Neuronal stem cell (in vitro differentiated cells): ENCODE data around the gene PTP4A2.

Experiments
- DNase-seq: peaks from one replicate; pipeline ENCODE4 v3.0.0-alpha.2; 2013; ENCODE audit warnings: low spot score
- H2AFZ ChIP-seq: one replicate; pipeline ENCODE4 v1.6.1; 2013; ENCODE audit warnings: mild to moderate bottlenecking, low read length, inconsistent platforms
- H2AK5ac ChIP-seq: 2 replicates; pipeline ENCODE4 v1.6.1; 2013; ENCODE audit warnings: low read depth, mild to moderate bottlenecking, inconsistent platforms, low read length, moderate library complexity, mixed read lengths
- H2BK120ac ChIP-seq: 2 replicates; pipeline ENCODE4 v1.6.1; 2013; ENCODE audit warnings: low read depth, mild to moderate bottlenecking, inconsistent platforms, low read length, moderate library complexity, mixed read lengths
- H2BK12ac ChIP-seq: one replicate; pipeline ENCODE4 v1.6.1; 2013; ENCODE audit warnings: low read length, inconsistent platforms
- H2BK15ac ChIP-seq: 2 replicates; pipeline ENCODE4 v1.6.1; 2013; ENCODE audit warnings: mild to moderate bottlenecking, low read length, inconsistent platforms, mixed read lengths
- H2BK5ac ChIP-seq: one replicate; pipeline ENCODE4 v1.6.1; 2013; ENCODE audit warnings: inconsistent platforms, mild to moderate bottlenecking, low read length, moderate library complexity
- H3K14ac ChIP-seq: one replicate; pipeline ENCODE4 v1.6.1; 2013; ENCODE audit warnings: low read length, inconsistent platforms
- H3K18ac ChIP-seq: 2 replicates; pipeline ENCODE4 v1.6.1; 2013; ENCODE audit warnings: low read length, inconsistent platforms
- H3K23ac ChIP-seq: 2 replicates; pipeline ENCODE4 v1.6.1; 2013; ENCODE audit warnings: low read depth, mild to moderate bottlenecking, mixed read lengths, low read length, inconsistent platforms; ENCODE audit not compliant: poor library complexity
- H3K27ac ChIP-seq: replicated peaks from 3 replicates; pipeline ENCODE4 v1.5.1; 2013; ENCODE audit warnings: low read length, inconsistent platforms
- H3K27me3 ChIP-seq, 3 experiments: 2 replicates each; pipeline ENCODE4 v1.6.1; 2013; ENCODE audit warnings: low read length in 3 of 3, mild to moderate bottlenecking in 2 of 3, inconsistent platforms in 1 of 3, low read depth in 1 of 3, mixed read lengths in 1 of 3, moderate library complexity in 1 of 3; ENCODE audit not compliant: control insufficient read depth in 3 of 3, insufficient read depth in 3 of 3
- H3K36me3 ChIP-seq, 2 donors: replicated peaks in 1 of 2; 2 replicates each; pipeline ENCODE4 v1.6.1; 2013; ENCODE audit warnings: low read length in 2 of 2; ENCODE audit not compliant: control insufficient read depth in 2 of 2, insufficient read depth in 2 of 2
- H3K4ac ChIP-seq: 2 replicates; pipeline ENCODE4 v1.6.1; 2013; ENCODE audit warnings: inconsistent platforms, mild to moderate bottlenecking, low read length, moderate library complexity
- H3K4me1 ChIP-seq, 2 donors: 1 replicate in 1 of 2; 2 replicates in 1 of 2; pipeline ENCODE4 v1.6.1; 2013; ENCODE audit warnings: low read length in 2 of 2, low read depth in 1 of 2; ENCODE audit not compliant: control insufficient read depth in 2 of 2, insufficient read depth in 1 of 2
- H3K4me2 ChIP-seq: one replicate; pipeline ENCODE4 v1.6.1; 2013; ENCODE audit warnings: mild to moderate bottlenecking, low read length, inconsistent platforms; ENCODE audit not compliant: insufficient read depth, poor library complexity, severe bottlenecking
- H3K4me3 ChIP-seq, 2 donors: 2 replicates each; pipeline ENCODE4 v1.5.1; 2013; ENCODE audit warnings: low read length in 2 of 2, mild to moderate bottlenecking in 2 of 2, inconsistent platforms in 1 of 2, moderate library complexity in 1 of 2
- H3K79me1 ChIP-seq: one replicate; pipeline ENCODE4 v1.6.1; 2013; ENCODE audit warnings: low read depth, mild to moderate bottlenecking, inconsistent platforms, low read length, moderate library complexity
- H3K9ac ChIP-seq: one replicate; pipeline ENCODE4 v1.6.1; 2013; ENCODE audit warnings: mild to moderate bottlenecking, low read depth, low read length, inconsistent platforms; ENCODE audit not compliant: poor library complexity
- H3K9me3 ChIP-seq, 2 donors: replicated peaks in 1 of 2; 2 replicates each; pipeline versions ENCODE3 to v1.6.1; 2013; ENCODE audit warnings: low read length in 2 of 2, mild to moderate bottlenecking in 2 of 2, inconsistent platforms in 1 of 2, low read depth in 1 of 2, mixed read lengths in 1 of 2, moderate library complexity in 1 of 2; ENCODE audit not compliant: control insufficient read depth in 2 of 2, insufficient read depth in 1 of 2
- H4K8ac ChIP-seq: one replicate; pipeline ENCODE4 v1.6.1; 2013; ENCODE audit warnings: low read depth, mild to moderate bottlenecking, inconsistent platforms, low read length, moderate library complexity
- H4K91ac ChIP-seq: one replicate; pipeline ENCODE4 v1.6.1; 2013; ENCODE audit warnings: low read length, low read depth, mild to moderate bottlenecking, inconsistent platforms; ENCODE audit not compliant: poor library complexity
- WGBS, 2 donors: extraction: QIAGEN DNeasy Blood & Tissue Kit; methylation state at CpG; one replicate each; pipeline ENCODE4 v1.1.7; 2013; ENCODE audit warnings: missing lambda C conversion rate in 2 of 2, mixed read lengths in 1 of 2; ENCODE audit not compliant: insufficient read length in 2 of 2, insufficient replicate concordance in 1 of 2; ENCODE audit errors: extremely low coverage in 2 of 2; 5-methylcytosine and 5-hydroxymethylcytosine counted together

Gene PTP4A2

GRCh38 chr1:31869449-31869848 lies 68.7 kb downstream of the PTP4A2 start:
- no peak overlapping the region for H3K14ac ChIP-seq
- WGBS, 2 donors: no CpG with 5 or more reads among the region's 3 CpGs

GRCh38 chr1:31868862-31869261 lies 69.3 kb downstream of the PTP4A2 start:
- Histone ChIP-seq H4K91ac (no peak overlapping the region), H3K79me1 (no peaks in the 10 kb centered on the region), H3K9me3 (peaks cover 0 to 10% of the 10 kb centered on the region in 2 donors), H3K4me2 (no peak overlapping the region), H3K4ac (no peak overlapping the region), H3K27ac (no peak overlapping the region), H2AK5ac (no peak overlapping the region), H2BK5ac (no peak overlapping the region), H3K4me3 (no peak overlapping the region), H3K4me1 (peaks cover 0 to 1% of the 10 kb centered on the region in 2 donors), H3K14ac (no peak overlapping the region), H3K9ac (no peak overlapping the region), H3K18ac (no peak overlapping the region), H3K27me3 (peaks cover 0 to 5% (median 0%) of the 10 kb centered on the region in 3 experiments), H3K36me3 (no peaks in the 10 kb centered on the region), H2BK15ac (no peak overlapping the region), H3K23ac (no peak overlapping the region), H2AFZ (no peak overlapping the region), H2BK12ac (no peak overlapping the region), H2BK120ac (no peak overlapping the region), H4K8ac (no peak overlapping the region)
- no CpG with 5 or more reads among the region's 3 CpGs for WGBS, 2 donors
- DNase-seq: no peak

More at GRCh38 chr1:31869449-31869848, 68.7 kb downstream of the PTP4A2 start:
- Histone ChIP-seq H2BK120ac (no peak overlapping the region), H3K18ac (no peak overlapping the region), H3K79me1 (no peaks in the 10 kb centered on the region), H3K4me1 (peaks cover 0 to 1% of the 10 kb centered on the region in 2 donors), H4K8ac (no peak overlapping the region), H2AFZ (no peak overlapping the region), H3K9me3 (peaks cover 0 to 10% of the 10 kb centered on the region in 2 donors), H3K27ac (no peak overlapping the region), H3K9ac (no peak overlapping the region), H3K4me3 (no peak overlapping the region), H3K36me3 (no peaks in the 10 kb centered on the region), H3K4ac (no peak overlapping the region), H2BK15ac (no peak overlapping the region), H2BK12ac (no peak overlapping the region), H3K4me2 (no peak overlapping the region), H2BK5ac (no peak overlapping the region), H3K27me3 (peaks cover 0 to 5% (median 0%) of the 10 kb centered on the region in 3 experiments), H2AK5ac (no peak overlapping the region), H3K23ac (no peak overlapping the region), H4K91ac (no peak overlapping the region)
- no peak for DNase-seq

DNA sequence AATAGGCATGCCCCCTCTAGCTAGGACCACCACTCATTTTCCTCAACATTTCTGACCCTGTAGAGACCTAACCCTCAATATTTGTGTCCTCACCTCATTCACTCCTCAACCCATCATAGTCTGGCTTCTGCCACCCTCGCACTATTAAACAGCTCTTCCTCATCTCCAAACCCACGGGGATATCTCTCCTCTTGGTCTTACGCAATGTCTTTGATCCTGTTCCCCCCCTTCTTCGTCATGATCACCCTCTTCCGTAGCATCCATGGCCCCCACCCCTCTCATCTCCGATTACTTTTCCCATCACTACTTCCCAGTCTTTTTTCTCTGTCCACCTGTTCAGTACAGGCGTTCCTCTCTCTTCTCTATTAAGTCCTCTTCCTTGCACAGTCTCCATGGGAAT lies 70.6 kb downstream of the PTP4A2 start:
- Histone ChIP-seq H2BK120ac (no peak overlapping the region), H4K91ac (no peak overlapping the region), H4K8ac (no peak overlapping the region), H3K27ac (no peak overlapping the region), H3K79me1 (no peaks in the 10 kb centered on the region), H3K4me1 (peaks cover 0 to 1% of the 10 kb centered on the region in 2 donors), H3K4me3 (no peak overlapping the region), H3K4me2 (no peak overlapping the region), H2BK15ac (no peak overlapping the region), H2AFZ (no peak overlapping the region), H3K36me3 (no peaks in the 10 kb centered on the region), H2BK5ac (no peak overlapping the region), H3K18ac (no peak overlapping the region), H3K4ac (no peak overlapping the region), H3K23ac (no peak overlapping the region), H3K27me3 (peaks cover 0 to 5% (median 0%) of the 10 kb centered on the region in 3 experiments), H3K9me3 (no peaks in the 10 kb centered on the region), H3K9ac (no peak overlapping the region), H2BK12ac (no peak overlapping the region), H3K14ac (no peak overlapping the region), H2AK5ac (no peak overlapping the region)
- 100% methylated on average over 3 of the region's 7 CpGs; no CpG with 5 or more reads in 1 of the 2 donors for WGBS, 2 donors
- DNase-seq: no peak

GRCh38 chr1:31866450-31867032 lies 71.6 kb downstream of the PTP4A2 start:
- Histone ChIP-seq H3K4me2 (no peak overlapping the region), H3K9ac (no peak overlapping the region), H3K14ac (no peak overlapping the region), H2BK12ac (no peak overlapping the region), H4K8ac (no peak overlapping the region), H3K4me1 (no peaks in the 10 kb centered on the region), H3K23ac (no peak overlapping the region), H3K27ac (no peak overlapping the region), H3K9me3 (no peaks in the 10 kb centered on the region), H2BK120ac (no peak overlapping the region), H4K91ac (no peak overlapping the region), H3K27me3 (peaks cover 0 to 5% (median 0%) of the 10 kb centered on the region in 3 experiments), H2AFZ (no peak overlapping the region), H2AK5ac (no peak overlapping the region), H2BK15ac (no peak overlapping the region), H3K36me3 (no peaks in the 10 kb centered on the region), H3K79me1 (no peaks in the 10 kb centered on the region), H2BK5ac (no peak overlapping the region), H3K4ac (no peak overlapping the region), H3K18ac (no peak overlapping the region), H3K4me3 (no peak overlapping the region)
- no peak for DNase-seq
- WGBS, 2 donors: no CpG with 5 or more reads among the region's 5 CpGs
